ENCODE data around the gene AGBL4. TPM values are rescaled to one million over a fixed set of nuclear protein-coding genes. Genes with fewer than 3 reads are reported as not detected.
"Not testable (repeated sequence)": the region's sequence is repeated elsewhere in the genome, so short reads cannot be mapped to it uniquely, and the experiment has no call there.

The AGBL4 gene
- total RNA-seq, 1 donor from 2014 or later, result not detected

DNA sequence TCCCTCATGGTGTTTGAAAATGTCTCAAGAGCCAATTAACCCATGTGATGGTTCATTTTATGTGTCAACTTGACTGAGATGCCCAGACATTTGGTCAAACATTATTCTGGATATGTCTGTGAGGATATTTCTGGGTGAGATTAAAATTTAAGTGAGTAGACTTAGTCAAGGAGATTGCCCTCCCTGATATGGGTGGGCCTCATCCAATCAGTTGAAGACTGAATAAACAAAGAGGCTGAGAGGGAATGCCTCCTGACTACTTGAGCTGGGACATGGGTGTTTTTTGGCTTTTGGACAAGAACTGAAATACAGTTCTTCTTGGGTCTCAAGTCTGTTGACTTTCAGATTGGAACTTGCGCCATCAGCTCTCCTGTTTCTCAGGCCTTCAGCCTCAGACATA is 1462.3 kb downstream of the AGBL4 start:
- no peak for DNase-seq (ENCODE audit: low read depth)

DNA sequence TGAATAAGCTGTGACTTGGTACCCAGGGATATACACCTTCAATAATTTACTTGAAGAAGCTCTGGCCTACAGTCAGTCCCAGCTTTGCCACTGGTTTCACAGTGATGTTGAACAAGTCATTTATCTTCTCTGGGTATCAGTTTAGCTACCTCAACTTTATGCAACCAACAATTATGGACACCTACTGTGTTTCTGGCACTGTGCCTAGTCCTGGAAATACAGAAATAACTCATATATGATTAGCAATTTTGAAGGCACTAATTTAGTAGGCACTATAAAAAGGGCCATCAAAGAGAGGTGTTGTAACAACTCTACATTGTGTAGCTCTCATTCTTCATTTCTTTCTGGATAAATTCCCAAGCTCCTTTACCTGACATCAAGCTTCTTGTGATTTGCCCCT is 1463.2 kb downstream of the AGBL4 start:
- DNase-seq (ENCODE audit: low read depth), result no peak

DNA sequence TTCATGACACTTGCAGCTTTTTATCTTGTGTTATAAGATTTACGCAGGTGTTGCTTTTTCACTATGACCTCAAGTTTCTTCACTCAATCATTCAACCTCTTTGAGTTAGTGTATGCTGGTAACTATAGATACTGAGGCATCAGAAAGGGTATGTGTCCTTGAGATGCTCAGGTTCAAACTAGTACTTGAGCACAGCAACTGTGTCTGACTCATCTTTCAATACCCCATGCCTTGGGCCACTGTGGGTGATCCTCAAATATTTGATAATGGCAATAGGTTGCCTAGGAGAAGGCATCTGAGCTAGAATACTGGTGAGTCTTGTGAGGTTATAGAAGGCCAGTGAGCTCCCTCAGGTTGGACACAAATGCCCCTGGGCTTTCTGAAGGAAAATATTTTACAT is 1463.6 kb downstream of the AGBL4 start:
- DNase-seq (ENCODE audit: low read depth), result no peak

DNA sequence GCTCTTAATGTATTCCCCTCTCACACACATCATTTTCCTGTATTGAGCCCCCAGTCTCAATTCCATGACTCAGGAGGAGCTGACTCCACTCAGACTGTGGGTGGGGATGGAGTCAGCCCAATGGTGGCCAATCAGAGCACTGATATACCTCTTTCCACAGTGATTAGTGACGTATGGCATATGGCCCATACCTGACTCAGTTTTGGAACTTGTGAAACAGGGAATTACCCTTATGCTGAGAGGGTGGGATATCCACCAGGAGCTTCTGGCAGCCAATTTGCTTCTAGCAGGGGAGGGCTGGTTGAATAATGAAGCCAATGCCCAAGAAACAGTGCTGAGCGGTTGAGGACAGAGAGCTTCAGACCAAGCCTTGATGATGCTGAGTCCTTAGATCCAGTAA is 1465.4 kb downstream of the AGBL4 start:
- no peak for DNase-seq (ENCODE audit: low read depth)

- peak; percentile 10 for DNase-seq (ENCODE audit: low read depth)
Measured at GRCh38 chr1:48556186-48556850, 1467.4 kb downstream of the AGBL4 start.

GRCh38 chr1:48555271-48555670 is 1468.5 kb downstream of the AGBL4 start:
- no peak for DNase-seq (ENCODE audit: low read depth)

- no peak for DNase-seq (ENCODE audit: low read depth)
Measured at GRCh38 chr1:48552903-48553606, 1470.7 kb downstream of the AGBL4 start.

DNA sequence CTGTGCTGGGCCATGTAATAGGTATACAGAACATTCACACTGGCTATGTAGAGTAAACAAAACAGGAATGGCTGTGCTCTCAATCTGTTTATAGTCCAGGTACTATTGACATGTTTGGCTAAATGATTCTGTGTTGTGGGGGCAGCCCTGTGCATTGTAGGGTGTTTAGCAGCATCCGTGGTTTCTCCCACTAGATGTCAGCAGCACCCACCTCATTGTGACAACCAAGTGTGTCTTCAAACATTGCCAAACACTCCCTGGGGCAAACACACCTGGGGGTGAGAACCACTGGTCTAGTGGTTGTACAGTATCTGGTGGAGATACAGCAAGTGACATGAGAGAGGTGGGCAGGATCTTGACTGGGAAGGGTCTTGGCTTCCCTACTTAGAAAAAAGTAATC is 1471.3 kb downstream of the AGBL4 start:
- DNase-seq (ENCODE audit: low read depth), result no peak

DNA sequence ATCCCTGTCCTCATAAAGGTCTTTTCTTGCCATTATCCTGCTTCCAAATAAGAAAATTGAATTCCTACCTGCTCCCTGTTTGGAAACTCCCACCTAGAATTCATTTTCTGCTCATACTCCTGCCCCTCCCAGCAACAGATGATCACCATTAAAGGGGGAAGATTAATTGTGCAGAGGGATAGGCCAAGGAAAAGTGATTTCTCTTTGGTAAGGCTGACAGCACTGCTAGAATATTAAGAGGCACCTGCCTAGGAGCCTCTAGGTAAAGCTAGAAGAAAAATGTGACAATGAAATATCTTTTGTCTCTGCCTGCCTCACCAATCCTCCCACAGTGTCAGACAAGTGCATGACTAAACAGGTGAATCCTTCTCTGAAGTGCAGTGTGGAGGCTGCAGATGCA is 1474.8 kb downstream of the AGBL4 start:
- no peak for DNase-seq (ENCODE audit: low read depth)

DNA sequence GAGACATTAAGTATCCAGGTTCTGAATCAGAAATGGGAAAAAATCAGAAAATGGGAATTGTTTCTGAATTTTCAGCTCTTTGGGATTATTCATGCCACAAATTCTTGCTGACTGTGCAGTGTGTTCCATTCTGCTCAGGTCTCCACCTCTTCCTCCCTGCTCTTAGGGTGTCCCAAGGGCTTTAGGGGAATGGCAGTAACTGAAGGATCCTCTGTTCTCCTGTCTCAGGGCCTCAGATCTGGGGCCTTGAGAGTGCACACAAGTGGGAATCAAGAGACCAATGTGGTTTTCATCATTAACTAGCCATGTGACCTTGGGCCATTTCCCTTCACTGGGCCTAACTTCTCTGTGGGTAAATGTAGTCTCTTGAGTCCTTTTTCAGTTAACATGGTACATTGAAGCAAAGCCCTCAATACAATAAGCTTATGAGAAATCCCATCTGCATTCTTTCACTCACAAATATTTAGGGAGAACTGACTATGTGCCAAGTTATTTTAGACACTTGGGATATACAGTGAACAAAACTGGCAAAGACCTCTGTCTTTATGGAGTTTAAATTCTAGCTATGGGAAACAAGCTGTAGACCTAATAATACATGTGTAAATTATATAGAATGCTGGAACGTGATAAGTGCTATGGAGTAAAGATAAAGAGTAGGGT is 1476.1 kb downstream of the AGBL4 start:
- no peak for DNase-seq (ENCODE audit: low read depth)

DNA sequence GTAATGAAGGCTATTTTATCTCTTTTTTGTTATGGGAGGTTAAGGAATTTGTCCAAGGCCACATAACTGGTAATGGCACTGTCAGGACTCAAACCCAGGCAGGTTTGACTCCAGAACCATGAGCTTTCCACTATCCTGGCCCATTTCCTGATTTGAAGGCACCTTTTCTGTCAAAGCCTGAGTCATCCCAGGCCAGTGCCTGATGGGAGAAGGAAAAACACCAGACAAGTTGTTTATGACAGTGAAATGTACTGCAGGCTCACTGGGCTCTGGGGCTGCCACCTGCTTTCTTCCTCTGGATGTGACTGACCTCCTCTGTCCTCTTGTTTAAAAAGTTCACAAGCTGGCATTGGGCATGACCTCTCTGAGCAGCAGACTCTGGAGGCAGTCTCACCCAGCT is 1479.9 kb downstream of the AGBL4 start:
- DNase-seq (ENCODE audit: low read depth), result no peak

DNA sequence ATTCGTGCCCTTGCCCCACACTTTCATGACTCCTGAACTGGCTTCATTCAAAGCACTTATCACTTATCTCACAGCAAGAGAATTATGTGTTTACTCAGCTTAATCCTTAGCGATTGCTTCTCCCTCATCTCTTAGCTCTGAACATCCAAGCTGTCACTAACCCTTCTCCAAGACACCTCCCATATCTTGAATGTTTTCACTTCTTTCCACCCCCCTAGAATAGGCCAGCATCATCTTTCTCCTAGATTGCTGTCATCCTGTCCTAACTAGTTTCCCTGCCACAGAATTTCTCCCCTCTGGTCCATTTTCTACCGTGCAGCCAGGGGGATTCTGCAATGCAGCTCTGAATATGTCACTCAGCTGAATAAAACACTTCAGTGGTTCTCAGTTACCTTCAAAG is 1483.2 kb downstream of the AGBL4 start:
- no peak for DNase-seq (ENCODE audit: low read depth)

DNA sequence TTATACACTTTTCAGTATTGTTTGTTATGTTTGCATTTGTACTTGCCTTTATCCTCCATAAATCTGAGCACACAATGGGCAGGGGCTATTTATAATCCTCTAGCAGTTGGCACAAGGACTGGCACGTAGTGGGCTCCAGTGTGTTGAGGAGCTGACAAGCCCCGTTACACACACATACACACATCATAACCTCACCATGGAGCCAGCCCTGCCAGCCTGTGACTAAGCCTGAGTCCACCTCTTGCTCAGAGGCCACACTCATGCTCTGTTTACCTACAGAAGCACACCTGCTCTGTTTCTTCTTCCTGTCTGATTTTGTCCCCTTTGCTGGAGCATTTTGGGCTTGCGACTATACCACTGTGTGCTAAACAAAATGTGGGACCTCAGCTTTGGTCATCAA is 1487.3 kb downstream of the AGBL4 start:
- no peak for DNase-seq (ENCODE audit: low read depth)

GRCh38 chr1:48532976-48533375 is 1490.8 kb downstream of the AGBL4 start:
- DNase-seq (ENCODE audit: low read depth), result no peak

DNA sequence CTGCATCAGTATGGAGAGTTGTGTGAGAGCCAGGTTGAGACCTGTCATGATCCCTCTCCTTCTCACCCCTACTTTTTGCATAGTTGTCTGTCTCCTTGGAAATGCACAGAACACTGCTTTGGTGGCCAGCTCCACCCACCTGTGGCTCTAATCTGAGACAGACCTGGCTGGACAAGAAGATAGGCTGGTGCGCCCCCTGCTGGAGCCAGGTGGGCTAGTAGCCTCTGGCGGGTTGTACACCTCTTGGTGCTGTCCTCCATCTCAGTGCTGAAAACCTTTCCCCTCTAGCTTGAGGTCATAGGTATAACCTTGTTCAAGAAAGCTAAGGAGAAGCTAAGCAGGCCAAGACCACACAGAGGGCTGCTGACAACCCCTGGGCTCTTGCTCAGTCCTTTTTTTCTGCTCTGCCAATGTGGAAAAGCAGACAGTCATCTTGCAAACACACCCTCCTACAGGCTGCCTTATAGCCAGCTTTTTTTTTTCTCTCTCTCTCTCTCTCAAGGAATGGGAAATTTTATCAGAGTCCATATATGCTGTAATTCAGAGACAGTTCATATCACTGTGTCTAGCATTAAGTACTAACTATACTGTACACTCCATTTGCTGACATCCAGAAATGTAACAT is 1492.9 kb downstream of the AGBL4 start:
- DNase-seq (ENCODE audit: low read depth), result peak; percentile 46

DNA sequence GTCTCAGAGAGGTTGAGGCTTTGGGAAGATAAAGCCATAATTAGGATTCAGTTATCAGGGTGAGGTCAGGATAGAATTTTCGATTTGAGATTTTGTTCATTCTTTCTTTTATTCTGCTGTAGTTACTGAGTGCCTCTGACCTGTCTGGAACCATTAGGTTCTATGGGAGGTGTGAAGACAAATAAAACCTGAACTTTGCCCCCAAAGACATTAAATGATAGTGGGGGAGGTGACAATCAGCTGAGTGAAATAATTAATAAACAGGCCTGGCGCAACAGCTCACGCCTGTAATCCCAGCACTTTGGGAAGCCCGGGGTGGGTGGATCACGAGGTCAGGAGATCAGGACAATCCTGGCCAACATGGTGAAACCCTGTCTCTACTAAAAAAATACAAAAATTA is 1496.7 kb downstream of the AGBL4 start:
- no peak for DNase-seq (ENCODE audit: low read depth)

DNA sequence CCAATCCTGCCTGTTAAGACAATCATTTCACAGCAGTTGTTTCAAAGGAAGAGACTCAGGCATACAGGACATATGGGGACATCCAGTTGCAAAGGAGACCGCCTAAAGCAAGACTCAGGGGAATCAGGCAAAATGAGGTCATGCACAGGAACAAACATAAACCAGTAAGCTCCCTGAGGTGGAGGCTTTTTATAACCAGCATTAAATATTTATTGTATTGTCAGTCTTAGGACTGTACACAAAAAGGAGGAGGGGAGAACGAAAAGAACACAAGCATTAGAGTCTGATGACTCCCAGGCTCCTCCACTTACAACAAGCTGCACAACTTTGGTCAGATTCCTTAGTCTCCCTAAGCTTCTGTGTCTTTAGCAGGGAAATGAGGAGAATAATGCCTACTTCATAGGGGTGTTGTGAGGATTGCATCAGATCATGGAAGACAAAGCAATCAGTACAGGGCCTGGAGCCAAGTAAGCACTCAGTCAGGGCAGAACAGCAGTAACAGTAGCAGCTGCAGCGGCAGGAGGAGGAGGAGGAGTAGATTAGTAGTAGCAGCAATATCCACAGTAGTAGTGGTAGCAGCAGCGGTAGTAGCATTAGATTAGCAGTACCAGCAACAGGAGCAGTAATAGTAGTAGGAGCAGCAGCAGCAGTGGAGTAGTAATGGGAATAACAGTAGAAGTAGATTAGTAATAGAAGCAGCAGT is 1497.6 kb downstream of the AGBL4 start:
- DNase-seq (ENCODE audit: low read depth), result peak; percentile 28

DNA sequence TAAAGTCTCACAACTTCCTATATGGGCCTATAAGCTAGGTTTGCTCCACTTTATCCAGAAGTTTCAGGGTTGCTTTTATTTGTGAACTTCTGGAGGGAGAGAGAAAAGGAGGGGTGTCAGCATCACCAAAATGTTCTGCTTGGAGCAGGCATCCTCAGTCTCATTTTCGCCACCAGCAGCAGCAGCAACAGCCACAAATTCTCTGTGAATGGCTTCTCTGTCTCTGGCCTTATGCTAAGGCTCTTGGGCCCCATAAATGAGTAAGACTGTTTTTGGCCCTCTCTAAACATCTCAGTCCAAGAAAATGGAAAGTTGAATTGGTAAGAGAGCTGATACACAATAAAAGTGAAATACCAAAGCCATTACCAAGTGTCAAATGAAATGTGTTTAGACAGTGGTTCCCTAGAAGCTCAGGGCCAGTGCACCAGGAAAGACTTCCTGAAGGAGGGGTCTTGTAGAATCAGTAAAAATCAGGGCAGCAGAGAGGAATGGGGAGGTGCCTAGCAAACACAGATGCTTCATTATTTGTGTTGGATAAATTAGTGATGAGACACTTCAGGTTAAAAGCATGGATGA is 1498.8 kb downstream of the AGBL4 start:
- DNase-seq (ENCODE audit: low read depth), result no peak

GRCh38 chr1:48523558-48523957 is 1500.2 kb downstream of the AGBL4 start:
- no peak for DNase-seq (ENCODE audit: low read depth)

DNA sequence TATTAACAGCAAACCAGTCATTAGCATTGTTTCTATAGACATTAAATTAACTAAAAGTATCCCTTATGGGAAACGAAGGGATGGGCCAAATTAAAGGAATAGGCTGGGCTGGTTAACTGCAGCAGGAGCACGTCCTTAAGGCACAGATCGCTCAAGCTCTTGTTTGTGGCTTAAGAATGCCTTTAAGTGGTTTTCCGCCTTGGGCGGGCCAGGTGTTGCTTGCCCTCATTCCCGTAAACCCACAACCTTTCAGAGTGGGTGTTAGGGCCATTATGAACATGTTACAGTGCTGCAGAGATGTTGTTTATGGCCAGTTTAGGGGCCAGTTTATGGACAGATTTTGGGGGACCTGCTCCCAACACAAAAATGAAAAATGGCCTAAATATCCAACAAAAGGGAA is 1503.9 kb downstream of the AGBL4 start:
- DNase-seq (ENCODE audit: low read depth), result not testable (repeated sequence)

DNA sequence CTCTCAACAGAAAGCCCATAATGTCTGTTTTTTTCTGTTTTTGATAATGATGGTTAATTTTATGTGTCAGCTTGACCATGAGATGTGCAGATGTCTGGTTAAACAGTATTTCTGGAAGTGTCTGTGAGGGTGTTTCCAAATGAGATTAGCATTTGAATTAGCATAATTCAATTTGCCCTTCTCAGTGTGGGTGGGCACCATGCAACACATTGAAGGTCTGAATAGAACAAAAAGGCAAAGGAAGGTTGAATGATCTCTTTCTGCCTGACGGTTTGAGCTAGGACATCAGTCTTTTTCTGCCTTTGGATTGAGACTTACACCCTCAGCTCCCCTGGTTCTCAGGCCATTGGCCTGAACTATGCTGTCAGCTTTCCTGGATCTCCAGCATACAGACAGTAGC is 1516.9 kb downstream of the AGBL4 start:
- no peak for DNase-seq (ENCODE audit: low read depth)

All from myocyte (in vitro differentiated cells).